NCI-H2196 treated with DMSO at 0.1 percent for 48 hours (cell line): ENCODE results near the gene MRAS.

ENCODE experiments used
- DNase-seq: peaks from one replicate; lab custom pipeline; 2025; ENCODE audit not compliant: unreplicated experiment; lab: John Stamatoyannopoulos, UW

Gene MRAS

DNA sequence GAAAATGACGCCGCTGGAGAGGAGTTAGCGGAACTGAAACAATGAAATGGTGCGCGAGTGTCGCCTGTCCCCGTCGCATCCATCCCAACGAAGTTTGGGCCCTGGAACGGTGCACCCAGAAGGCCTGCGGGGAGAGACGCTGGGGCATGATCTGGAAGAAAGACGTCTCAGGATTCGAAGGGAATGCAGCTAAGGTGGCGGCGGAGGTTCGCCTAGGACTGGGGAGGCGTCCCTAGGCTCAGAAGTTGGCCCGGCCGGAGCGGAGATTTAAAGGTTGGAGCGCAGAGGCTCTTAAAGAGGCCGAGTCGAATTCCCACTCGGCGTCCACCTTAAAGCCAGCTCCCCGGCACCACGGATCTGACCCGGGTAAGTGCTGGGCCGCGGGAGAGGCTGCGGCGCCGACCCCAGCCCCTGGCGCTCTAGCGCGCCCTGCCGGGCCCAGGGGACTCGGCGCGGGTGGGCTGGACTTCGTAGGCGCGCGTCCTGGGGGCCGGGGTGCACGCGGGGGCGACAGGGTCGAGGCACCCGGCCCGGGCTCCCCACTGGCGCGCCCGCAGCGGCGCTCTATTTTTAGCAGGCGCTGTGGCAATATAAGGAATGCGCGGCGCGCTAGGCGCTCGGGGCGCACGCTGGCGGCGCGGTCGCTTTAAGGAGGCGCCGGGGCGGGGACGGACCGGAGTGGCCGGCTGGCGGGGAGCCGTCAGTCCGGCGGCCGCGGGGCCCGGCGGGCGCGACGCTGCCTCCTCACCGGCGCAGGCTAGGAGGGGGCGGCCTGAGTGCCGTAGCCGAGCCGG is at the start of gene MRAS:
Gene MRAS, plus strand, starts transcription at position 620 of the 794 bp plus-strand sequence. CDS start 24,305 bp downstream, outside the sequence.
- DNase-seq, result peak; percentile 72

DNA sequence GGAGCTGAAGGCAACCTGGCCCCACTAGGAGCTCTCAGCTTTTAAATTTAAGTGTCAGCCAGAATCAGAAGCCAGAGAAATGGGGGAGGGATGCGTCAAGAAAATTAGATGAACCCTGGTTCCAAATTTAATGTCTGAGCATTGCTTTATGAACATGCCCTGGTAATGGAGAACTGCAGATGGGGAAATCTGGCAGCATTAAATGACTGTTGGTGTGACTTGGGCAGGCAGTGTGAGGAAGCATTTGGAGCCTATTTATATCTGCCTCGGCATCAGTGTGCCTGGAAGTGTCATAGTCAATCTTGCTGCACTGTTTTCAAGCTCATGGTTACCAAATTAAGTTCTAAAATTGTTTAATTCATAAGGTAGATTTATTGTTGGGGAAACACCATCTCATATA is 47.7 kb upstream of the MRAS start:
- DNase-seq, result no peak

- DNase-seq, result no peak
These were observed 44.9 kb upstream of the MRAS start for GRCh38 chr3:138303474-138303873.

DNA sequence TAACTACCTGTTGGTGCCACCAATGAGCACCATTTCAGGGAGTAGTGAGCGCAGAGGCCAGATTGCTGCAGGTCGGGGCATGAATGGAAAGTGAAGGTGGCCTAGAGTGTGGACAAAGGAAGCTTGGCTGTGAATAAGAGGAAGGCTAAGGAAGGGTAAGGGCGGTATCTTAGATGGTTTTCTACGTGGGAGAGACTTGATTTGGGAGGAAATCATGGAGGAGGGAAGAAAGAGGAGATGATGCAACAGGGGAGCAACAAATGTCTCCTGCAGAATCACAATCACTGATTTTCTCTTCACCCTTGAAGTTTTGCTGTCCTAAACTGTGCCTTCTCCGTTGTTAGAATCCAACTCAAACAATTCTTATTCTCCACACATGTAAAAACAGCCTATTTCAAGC is 40.5 kb upstream of the MRAS start:
- no peak for DNase-seq

DNA sequence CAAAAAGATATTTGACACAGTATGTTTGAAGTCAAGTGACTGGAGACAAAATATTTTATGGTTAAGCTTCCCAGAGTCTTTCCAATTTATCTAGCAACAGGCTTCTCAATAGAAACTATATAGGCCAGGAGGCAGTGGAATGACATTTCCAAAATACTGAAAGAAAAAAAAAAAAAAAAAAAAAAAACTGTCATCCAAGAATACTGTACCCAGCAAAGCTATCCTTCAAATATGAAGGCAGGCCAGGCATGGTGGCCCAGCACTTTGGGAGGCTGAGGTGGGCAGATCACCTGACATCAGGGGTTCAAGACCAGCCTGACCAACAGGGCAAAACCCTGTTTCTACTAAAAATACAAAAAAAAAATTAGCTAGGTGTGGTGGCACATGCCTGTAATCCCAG is 39.6 kb upstream of the MRAS start:
- DNase-seq, result no peak

- no peak for DNase-seq
These were observed 37.9 kb upstream of the MRAS start for GRCh38 chr3:138310494-138310893.

- DNase-seq, result no peak
These were observed 33.6 kb upstream of the MRAS start for GRCh38 chr3:138314751-138315150.

GRCh38 chr3:138317687-138318086 is 30.7 kb upstream of the MRAS start:
- no peak for DNase-seq

GRCh38 chr3:138323971-138324370 is 24.4 kb upstream of the MRAS start:
- DNase-seq, result peak; percentile 65

GRCh38 chr3:138325990-138326389 is 22.4 kb upstream of the MRAS start:
- no peak for DNase-seq

- DNase-seq, result no peak
These were observed 21.3 kb upstream of the MRAS start for GRCh38 chr3:138326866-138327595.

GRCh38 chr3:138327831-138328230 is 20.5 kb upstream of the MRAS start:
- DNase-seq, result no peak

DNA sequence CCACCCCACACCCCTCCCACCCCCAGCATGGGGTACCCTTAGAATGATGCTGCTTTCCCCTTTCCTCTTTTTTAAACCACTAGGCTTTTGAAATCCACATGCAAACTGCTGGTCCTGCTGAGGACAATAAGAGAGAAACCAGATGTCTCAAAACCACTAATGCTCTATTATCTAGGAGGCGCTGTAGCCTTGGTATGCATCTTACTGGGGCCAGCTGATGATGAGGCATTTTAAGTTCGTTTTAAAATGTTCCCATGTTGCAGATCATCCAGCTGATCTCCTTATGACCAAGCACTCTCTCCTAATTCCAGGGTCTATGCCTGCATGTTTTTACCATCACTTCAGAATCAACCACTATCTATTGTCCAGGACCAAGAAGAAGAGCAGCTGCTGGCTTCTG is 20.0 kb upstream of the MRAS start:
- no peak for DNase-seq

DNA sequence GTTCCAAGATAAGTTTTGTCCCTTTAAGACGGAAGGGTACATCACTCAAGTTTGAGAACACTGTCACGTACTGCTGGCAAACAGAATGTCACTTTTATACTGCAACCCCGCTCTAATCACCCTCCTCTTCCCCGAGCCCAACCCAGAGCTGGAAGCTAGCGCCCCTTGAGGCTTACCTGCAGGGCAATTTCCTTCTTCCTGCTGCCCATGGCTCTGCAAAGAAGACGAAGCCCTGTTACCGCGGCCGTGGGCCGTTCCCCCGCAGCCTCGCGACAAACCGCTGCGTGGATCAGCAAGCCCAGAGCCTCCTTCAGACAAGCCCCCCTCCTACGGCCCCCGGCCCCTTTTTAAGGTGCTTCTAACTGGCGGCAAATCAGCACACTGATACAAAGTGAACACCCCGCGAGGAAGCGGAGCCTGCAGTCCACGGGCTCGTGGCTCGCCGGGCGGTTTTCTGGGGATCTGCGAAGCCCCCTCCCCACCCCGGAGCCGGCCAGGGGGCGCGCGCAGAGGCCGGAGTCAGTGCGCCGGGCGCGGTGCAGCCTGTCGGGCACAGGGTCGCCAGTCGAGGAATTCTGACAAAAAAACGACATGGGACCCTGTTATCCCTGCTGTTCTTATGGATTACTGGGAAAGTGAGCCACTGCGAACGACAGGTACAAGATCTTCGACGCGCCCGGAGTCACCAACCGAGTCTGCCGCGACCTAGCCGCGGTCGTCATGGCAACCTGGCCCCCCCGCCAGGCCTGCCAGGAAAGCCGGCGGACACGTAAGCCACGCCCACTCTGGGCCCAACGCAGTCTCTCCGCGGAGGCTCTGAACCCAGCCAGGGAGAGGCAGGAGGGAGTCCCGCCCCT is 19.0 kb upstream of the MRAS start, which contains the start of gene NME9:
Gene NME9, minus strand, starts transcription at position 725 of the 857 bp plus-strand sequence. Its CDS starts 516 bp downstream, at position 209.
- peak; percentile 95 for DNase-seq

DNA sequence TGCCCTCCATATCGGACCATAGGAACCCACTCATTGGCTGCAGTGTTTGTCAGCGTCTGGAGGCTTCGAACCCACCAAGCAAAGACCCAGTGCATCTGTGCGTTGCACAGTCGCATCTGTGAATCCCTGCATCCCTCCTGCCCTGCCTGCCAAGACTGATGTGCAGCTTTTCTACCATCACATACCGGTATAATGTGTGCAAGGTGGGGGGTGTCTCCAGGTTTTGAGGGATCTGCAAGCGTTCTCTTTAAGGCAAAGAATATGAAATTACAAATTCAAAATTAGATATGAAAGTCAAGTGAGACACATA is 18.4 kb upstream of the MRAS start:
- no peak for DNase-seq

- DNase-seq, result no peak
These were observed 17.1 kb upstream of the MRAS start for GRCh38 chr3:138331143-138331894.

DNA sequence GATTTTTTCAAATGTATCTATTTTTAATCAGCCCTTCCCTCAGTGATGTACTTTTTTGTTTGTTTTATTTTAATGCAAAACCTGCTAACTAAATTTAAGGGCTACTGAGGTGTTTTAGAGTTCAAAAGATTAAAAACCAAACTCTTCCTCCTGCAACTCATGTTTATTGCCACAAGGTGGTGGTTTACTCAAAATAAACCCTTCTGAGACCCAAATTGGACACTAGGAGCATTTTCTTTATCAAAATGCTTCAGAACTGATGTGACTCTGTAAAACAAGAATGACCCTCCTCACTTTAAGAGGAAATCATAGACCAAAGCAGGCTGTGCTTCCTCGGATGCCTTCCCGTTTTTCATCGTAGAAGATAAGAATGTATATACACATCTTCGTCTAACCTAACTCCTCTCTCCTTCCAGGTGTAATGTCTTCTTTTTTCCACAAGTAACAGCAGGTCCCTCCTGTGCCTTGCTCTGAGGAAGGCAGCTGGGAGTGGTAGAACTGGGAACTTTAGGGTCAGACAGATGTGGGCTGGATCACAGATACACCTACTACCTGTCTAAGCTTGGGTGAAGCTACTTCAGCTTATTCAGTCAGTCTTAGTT is 15.8 kb upstream of the MRAS start:
- no peak for DNase-seq

GRCh38 chr3:138334608-138335007 is 13.8 kb upstream of the MRAS start:
- DNase-seq, result no peak

DNA sequence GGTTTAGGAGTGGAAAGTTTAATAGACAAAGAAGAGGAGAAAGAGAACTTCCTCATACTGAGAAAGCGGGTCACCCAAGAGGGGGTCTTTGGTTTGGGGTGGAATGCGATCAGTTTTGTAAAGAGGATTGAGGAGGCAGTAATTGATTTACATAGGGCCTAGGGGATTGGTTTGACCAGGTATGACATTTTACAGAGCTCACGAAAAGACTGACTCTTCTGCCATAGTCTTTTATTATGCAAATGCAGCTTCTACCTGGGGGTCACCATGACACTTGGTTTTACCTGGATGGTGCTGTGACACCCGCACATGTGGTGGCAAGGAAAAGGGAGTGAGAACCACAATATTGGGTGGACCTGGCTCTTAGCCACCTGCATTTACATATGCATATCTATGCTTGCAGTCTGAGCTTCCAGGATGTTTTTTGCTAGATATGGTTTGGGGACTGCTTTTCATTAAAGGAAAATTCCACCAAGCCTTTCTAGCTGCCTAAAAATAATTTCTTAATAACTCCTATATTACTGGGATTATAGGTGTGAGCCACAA is 11.9 kb upstream of the MRAS start:
- DNase-seq, result no peak

DNA sequence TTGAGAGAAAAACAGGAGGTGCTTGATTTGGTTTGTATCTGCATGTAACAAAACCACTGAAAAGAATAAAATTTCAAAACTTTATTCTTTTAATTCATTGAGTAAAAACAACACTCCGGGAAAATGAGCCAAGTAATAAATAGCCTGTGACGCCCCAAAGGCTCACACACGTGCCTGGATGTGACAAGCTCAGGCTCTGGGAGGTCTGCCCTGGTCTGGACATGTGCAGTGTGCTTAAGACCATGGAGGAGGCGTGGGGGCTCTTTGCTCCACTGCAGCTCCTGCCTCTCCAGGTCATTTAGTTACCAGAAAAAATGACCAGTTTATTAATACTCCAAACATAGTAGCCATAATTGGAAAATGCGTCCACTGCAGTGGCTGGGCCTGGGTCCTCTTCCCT is 10.1 kb upstream of the MRAS start:
- DNase-seq, result no peak
